ENCODE results near the gene PEG3. TPM values are rescaled to one million over a fixed set of nuclear protein-coding genes. Genes with fewer than 3 reads are reported as not detected.

Gene PEG3
- total and polyA plus RNA-seq, 4 donors = 160 to 444 (median 230) TPM

- Histone ChIP-seq H3K4me1 (ENCODE audit: control insufficient read depth, insufficient read depth, low read length) (no peaks in the 10 kb centered on the region), H3K36me3 (ENCODE audit: control insufficient read depth, insufficient read depth, low read length) (peaks cover 34% of the 10 kb centered on the region), H3K4me3 (ENCODE audit: low read depth, low read length) (no peak overlapping the region), H3K9me3 (ENCODE audit: control insufficient read depth, insufficient read depth, low read length) (no peaks in the 10 kb centered on the region), H3K27me3 (ENCODE audit: control insufficient read depth, insufficient read depth, low read length) (no peaks in the 10 kb centered on the region), H3K27ac (ENCODE audit: low read depth, low read length) (no peak overlapping the region)
- DNase-seq (ENCODE audit: low read depth in 4 of 6, low spot score in 6 of 6) = no peak
- no CpG with 5 or more reads among the region's 2 CpGs for WGBS (ENCODE audit: insufficient coverage)
Observed at GRCh38 chr19:56819166-56819565, 21.4 kb downstream of the PEG3 start.

DNA sequence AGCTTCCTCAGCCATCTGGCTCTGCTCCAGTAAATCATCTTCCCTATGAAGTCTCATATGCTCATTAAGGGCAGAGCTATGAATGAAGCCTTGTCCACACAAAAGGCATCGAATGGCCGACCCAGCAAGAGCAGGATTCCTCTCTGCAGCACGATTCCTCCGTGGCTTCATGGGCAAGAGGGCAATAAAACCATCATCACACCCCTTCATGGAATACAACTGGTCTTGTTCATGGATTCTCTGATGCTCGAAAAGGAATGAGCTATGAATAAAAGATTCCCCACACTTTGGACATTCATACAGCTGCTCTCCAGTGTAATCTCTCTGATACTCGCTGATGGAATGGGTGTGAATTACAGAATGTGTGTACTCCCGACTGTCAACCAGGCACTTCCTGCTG, 25.9 kb downstream of the PEG3 start:
- whole genome bisulfite sequencing (ENCODE audit: insufficient coverage) = 81% methylated on average over 3 of the region's 7 CpGs
- peaks cover 11% of the 10 kb centered on the region for H3K36me3 ChIP-seq (ENCODE audit: control insufficient read depth, insufficient read depth, low read length)
- no peaks in the 10 kb centered on the region for H3K9me3 ChIP-seq (ENCODE audit: control insufficient read depth, insufficient read depth, low read length)

GRCh38 chr19:56813531-56813930, 27.0 kb downstream of the PEG3 start:
- H3K4me3 ChIP-seq (ENCODE audit: low read depth, low read length) = no peak overlapping the region
- H3K4me1 ChIP-seq (ENCODE audit: control insufficient read depth, insufficient read depth, low read length) = no peaks in the 10 kb centered on the region
- WGBS (ENCODE audit: insufficient coverage) = 64% methylated on average over 3 of the region's 5 CpGs
- no peaks in the 10 kb centered on the region for H3K27me3 ChIP-seq (ENCODE audit: control insufficient read depth, insufficient read depth, low read length)
- DNase-seq (ENCODE audit: low read depth in 4 of 6, low spot score in 6 of 6) = no peak
- peaks cover 11% of the 10 kb centered on the region for H3K36me3 ChIP-seq (ENCODE audit: control insufficient read depth, insufficient read depth, low read length)
- H3K27ac ChIP-seq (ENCODE audit: low read depth, low read length) = no peak overlapping the region
- H3K9me3 ChIP-seq (ENCODE audit: control insufficient read depth, insufficient read depth, low read length) = no peaks in the 10 kb centered on the region

More for the DNA sequence above, 25.9 kb downstream of the PEG3 start:
- Histone ChIP-seq H3K4me1 (ENCODE audit: control insufficient read depth, insufficient read depth, low read length) (no peaks in the 10 kb centered on the region), H3K27me3 (ENCODE audit: control insufficient read depth, insufficient read depth, low read length) (no peaks in the 10 kb centered on the region), H3K27ac (ENCODE audit: low read depth, low read length) (no peak overlapping the region), H3K4me3 (ENCODE audit: low read depth, low read length) (no peak overlapping the region)
- no peak for DNase-seq (ENCODE audit: low read depth in 4 of 6, low spot score in 6 of 6)

DNA sequence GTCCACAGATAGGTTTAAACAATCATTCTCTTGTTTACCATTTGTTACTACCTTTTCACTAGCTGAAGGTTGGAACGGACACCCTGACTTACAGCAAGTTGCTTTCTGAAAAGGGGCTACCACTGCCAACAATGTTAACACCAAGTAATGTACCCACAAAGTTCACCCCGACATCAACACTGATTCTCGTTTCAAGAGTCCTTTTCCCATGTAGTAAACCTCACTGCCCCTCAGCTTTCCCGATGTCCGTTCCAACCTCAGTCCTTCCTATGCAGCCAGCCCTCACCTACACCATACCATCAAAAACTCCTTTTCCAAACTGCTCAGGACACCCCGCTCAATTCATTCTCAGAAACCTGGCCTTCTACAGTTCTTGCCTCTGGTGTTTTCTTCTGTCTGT, 29.0 kb downstream of the PEG3 start:
- Histone ChIP-seq H3K4me3 (ENCODE audit: low read depth, low read length) (no peak overlapping the region), H3K9me3 (ENCODE audit: control insufficient read depth, insufficient read depth, low read length) (no peaks in the 10 kb centered on the region), H3K27me3 (ENCODE audit: control insufficient read depth, insufficient read depth, low read length) (no peaks in the 10 kb centered on the region), H3K27ac (ENCODE audit: low read depth, low read length) (no peak overlapping the region), H3K4me1 (ENCODE audit: control insufficient read depth, insufficient read depth, low read length) (no peaks in the 10 kb centered on the region), H3K36me3 (ENCODE audit: control insufficient read depth, insufficient read depth, low read length) (peaks cover 7% of the 10 kb centered on the region)
- WGBS (ENCODE audit: insufficient coverage) = 72% methylated on average over 6 of the region's 6 CpGs
- no peak for DNase-seq (ENCODE audit: low read depth in 4 of 6, low spot score in 6 of 6)

GRCh38 chr19:56810260-56810659, 30.3 kb downstream of the PEG3 start:
- peaks cover 7% of the 10 kb centered on the region for H3K36me3 ChIP-seq (ENCODE audit: control insufficient read depth, insufficient read depth, low read length)
- H3K4me1 ChIP-seq (ENCODE audit: control insufficient read depth, insufficient read depth, low read length) = no peaks in the 10 kb centered on the region
- no peak for DNase-seq (ENCODE audit: low read depth in 4 of 6, low spot score in 6 of 6)
- H3K9me3 ChIP-seq (ENCODE audit: control insufficient read depth, insufficient read depth, low read length) = no peaks in the 10 kb centered on the region
- no peaks in the 10 kb centered on the region for H3K27me3 ChIP-seq (ENCODE audit: control insufficient read depth, insufficient read depth, low read length)
- WGBS (ENCODE audit: insufficient coverage) = no CpG with 5 or more reads among the region's 1 CpG
- no peak overlapping the region for H3K4me3 ChIP-seq (ENCODE audit: low read depth, low read length)
- no peak overlapping the region for H3K27ac ChIP-seq (ENCODE audit: low read depth, low read length)

DNA sequence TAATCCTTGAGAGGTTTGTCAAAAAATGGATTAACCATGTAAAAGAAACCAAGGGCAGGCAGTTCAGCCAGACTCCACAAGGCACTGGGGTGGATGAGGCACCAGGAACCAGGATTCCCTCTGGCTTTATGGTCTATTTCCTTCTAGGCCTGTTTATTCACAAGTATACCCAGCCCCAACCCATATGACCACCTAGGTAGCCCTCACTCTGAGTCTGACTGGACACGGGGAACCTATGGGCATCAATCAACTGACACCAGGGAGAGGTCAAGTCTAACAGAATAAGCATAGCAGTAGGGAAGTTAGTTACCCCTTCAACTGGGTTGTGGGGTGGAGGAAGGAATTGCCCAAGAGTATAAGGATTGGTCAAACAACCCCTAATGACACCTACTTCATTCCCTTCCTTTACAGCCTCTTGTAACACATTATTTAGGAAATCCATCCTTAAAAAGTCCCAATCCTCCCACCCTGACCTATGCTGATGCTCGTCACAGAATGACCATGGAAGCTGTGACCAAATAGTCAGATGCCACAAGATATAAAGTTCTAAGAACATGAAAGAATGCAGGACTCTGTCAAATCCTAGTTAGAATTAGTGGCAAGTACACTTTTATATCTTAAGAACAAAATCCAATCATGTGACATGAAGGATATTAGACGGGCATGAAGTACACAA, 31.7 kb downstream of the PEG3 start:
- Histone ChIP-seq H3K4me1 (ENCODE audit: control insufficient read depth, insufficient read depth, low read length) (no peaks in the 10 kb centered on the region), H3K27ac (ENCODE audit: low read depth, low read length) (no peak overlapping the region), H3K9me3 (ENCODE audit: control insufficient read depth, insufficient read depth, low read length) (peaks cover 1% of the 10 kb centered on the region), H3K27me3 (ENCODE audit: control insufficient read depth, insufficient read depth, low read length) (no peaks in the 10 kb centered on the region), H3K4me3 (ENCODE audit: low read depth, low read length) (no peak overlapping the region), H3K36me3 (ENCODE audit: control insufficient read depth, insufficient read depth, low read length) (peaks cover 4% of the 10 kb centered on the region)
- DNase-seq (ENCODE audit: low read depth in 4 of 6, low spot score in 6 of 6) = no peak
- no CpG with 5 or more reads among the region's 3 CpGs for WGBS (ENCODE audit: insufficient coverage)

DNA sequence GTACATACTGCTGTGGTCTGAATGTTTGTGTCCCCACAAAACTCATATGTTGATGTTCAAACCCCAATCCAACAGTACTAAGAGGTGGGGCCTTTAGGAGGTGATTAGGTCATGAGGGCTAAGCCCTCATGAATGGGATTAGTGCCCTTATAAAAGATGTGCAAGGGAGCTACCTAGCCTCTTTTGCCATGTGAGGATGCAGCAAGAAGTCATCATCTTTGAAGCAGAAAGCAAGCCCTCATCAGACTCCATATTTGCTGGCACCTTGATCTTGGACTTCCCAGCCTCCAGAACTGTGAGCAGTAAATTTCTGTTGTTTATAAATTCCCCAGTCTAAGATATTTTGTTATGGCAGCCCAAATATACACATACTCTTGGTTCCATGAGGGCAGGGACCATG, 33.9 kb downstream of the PEG3 start:
- no peak for DNase-seq (ENCODE audit: low read depth in 4 of 6, low spot score in 6 of 6)
- Histone ChIP-seq H3K4me1 (ENCODE audit: control insufficient read depth, insufficient read depth, low read length) (no peaks in the 10 kb centered on the region), H3K27me3 (ENCODE audit: control insufficient read depth, insufficient read depth, low read length) (no peaks in the 10 kb centered on the region), H3K36me3 (ENCODE audit: control insufficient read depth, insufficient read depth, low read length) (no peaks in the 10 kb centered on the region), H3K4me3 (ENCODE audit: low read depth, low read length) (no peak overlapping the region), H3K27ac (ENCODE audit: low read depth, low read length) (no peak overlapping the region), H3K9me3 (ENCODE audit: control insufficient read depth, insufficient read depth, low read length) (peaks cover 7% of the 10 kb centered on the region)

Small RNAs within 50 kb of the gene (small RNA-seq; reads per million reads assigned to genes)
- not detected for gene AC006115.2 (ENCODE audit: low replicate concordance)

Other genes with a start within 250 kb of the PEG3 start
- gene ZNF71, start 245.4 kb downstream of the PEG3 start, total RNA-seq = 1 to 10 TPM; 8.9 TPM
- gene ZNF71, start 245.4 kb downstream of the PEG3 start, polyA plus RNA-seq (ENCODE audit: insufficient read length in 2 of 2) = 10 to 100 TPM; 11.6 to 12.2 TPM
- gene SMIM17, start 197.6 kb downstream of the PEG3 start, total RNA-seq = 10 to 100 TPM; 13.8 to 84.2 TPM
- 10 to 100 TPM; 54.3 to 62.7 TPM for gene SMIM17, start 197.6 kb downstream of the PEG3 start, polyA plus RNA-seq (ENCODE audit: insufficient read length in 2 of 2)
- 1 to 10 TPM; 4.1 to 5.2 TPM for gene ZNF835, start 169.0 kb downstream of the PEG3 start, total RNA-seq
- gene ZNF835, start 169.0 kb downstream of the PEG3 start, polyA plus RNA-seq (ENCODE audit: insufficient read length in 2 of 2) = 10 to 100 TPM in 1 of 2 donors, 1 to 10 TPM in 1; 6.6 to 10.3 TPM
- gene ZIM2, start within 50 bp of the PEG3 start, total RNA-seq = 1 to 10 TPM; 6.6 to 7.8 TPM
- 1 to 10 TPM; 3.1 to 6.5 TPM for gene ZIM2, start within 50 bp of the PEG3 start, polyA plus RNA-seq (ENCODE audit: insufficient read length in 2 of 2)

Measured in spinal cord (tissue), 10 donors.